Naive thymus-derived CD8-positive, alpha-beta T cell (primary cell): ENCODE results near the gene TCTN1. TPM values are rescaled to one million over a fixed set of nuclear protein-coding genes. Genes with fewer than 3 reads are reported as not detected.

ENCODE experiments used
- ATAC-seq, 2 donors: fragments of 150-1000 bp; cut with Tn5 transposase in 1 of 2; sonication (Bioruptor Pico), chemical (Tn5 transposase) in 1 of 2; 1 replicate in 1 of 2; 2 replicates in 1 of 2; pipeline ENCODE4 v1.10.0; 2021; ENCODE audit warnings: mild to moderate bottlenecking in 2 of 2, moderate library complexity in 2 of 2
- POLR2A ChIA-PET: fragments of 350-600 bp; sonication (Branson Sonifier 250); formaldehyde crosslinking; loops from one replicate; lab custom pipeline; 2021; ENCODE audit warnings: antibody characterized with exemption; lab: Charles Lee
- DNase-seq, 10 donors: peaks; one replicate each; pipeline versions ENCODE4 v3.0.0 to v3.0.0-alpha.2; 2020 to 2022
- H3K27ac Mint-ChIP-seq, 10 donors: one replicate each; pipeline ENCODE4 v1.8.0; 2020 to 2022; ENCODE audit warnings: mild to moderate bottlenecking in 10 of 10, mixed read lengths in 10 of 10, moderate library complexity in 4 of 10, inconsistent platforms in 1 of 10
- H3K27me3 Mint-ChIP-seq, 5 donors: one replicate each; pipeline ENCODE4 v1.8.0; 2021 to 2022; ENCODE audit warnings: mixed read lengths in 5 of 5
- H3K36me3 Mint-ChIP-seq, 3 donors: one replicate each; pipeline ENCODE4 v1.8.0; 2020 to 2022; ENCODE audit warnings: mixed read lengths in 3 of 3, mild to moderate bottlenecking in 2 of 3, inconsistent platforms in 1 of 3
- H3K4me1 Mint-ChIP-seq, 4 donors: one replicate each; pipeline ENCODE4 v1.8.0; 2021 to 2022; ENCODE audit warnings: mixed read lengths in 4 of 4
- H3K4me3 Mint-ChIP-seq, 10 donors: one replicate each; pipeline ENCODE4 v1.8.0; 2020 to 2022; ENCODE audit warnings: mild to moderate bottlenecking in 10 of 10, mixed read lengths in 10 of 10, moderate library complexity in 6 of 10, inconsistent platforms in 1 of 10
- H3K9me3 Mint-ChIP-seq, 9 donors: one replicate each; pipeline ENCODE4 v1.8.0; 2020 to 2022; ENCODE audit warnings: mixed read lengths in 9 of 9, mild to moderate bottlenecking in 3 of 9, inconsistent platforms in 1 of 9, moderate library complexity in 1 of 9
- polyA plus RNA-seq, 3 donors: library from polyadenylated mRNA; unstranded; fragments of 300-500 nt; fragmentation: Illumina TruSeq; gene quantifications; one replicate each; pipeline ENCODE4 v1.2.3, GENCODE V29; 2021
- total RNA-seq, 8 experiments: library from RNA in 2 of 8; stranded (reverse) in 2 of 8; gene quantifications; one replicate each; pipeline ENCODE4 v1.2.3 and lab custom pipeline; 2021 to 2026

TCTN1 gene
- total and polyA plus RNA-seq, 5 experiments from 2014 or later, result 8.7 to 16.4 (median 13.6) TPM

DNA sequence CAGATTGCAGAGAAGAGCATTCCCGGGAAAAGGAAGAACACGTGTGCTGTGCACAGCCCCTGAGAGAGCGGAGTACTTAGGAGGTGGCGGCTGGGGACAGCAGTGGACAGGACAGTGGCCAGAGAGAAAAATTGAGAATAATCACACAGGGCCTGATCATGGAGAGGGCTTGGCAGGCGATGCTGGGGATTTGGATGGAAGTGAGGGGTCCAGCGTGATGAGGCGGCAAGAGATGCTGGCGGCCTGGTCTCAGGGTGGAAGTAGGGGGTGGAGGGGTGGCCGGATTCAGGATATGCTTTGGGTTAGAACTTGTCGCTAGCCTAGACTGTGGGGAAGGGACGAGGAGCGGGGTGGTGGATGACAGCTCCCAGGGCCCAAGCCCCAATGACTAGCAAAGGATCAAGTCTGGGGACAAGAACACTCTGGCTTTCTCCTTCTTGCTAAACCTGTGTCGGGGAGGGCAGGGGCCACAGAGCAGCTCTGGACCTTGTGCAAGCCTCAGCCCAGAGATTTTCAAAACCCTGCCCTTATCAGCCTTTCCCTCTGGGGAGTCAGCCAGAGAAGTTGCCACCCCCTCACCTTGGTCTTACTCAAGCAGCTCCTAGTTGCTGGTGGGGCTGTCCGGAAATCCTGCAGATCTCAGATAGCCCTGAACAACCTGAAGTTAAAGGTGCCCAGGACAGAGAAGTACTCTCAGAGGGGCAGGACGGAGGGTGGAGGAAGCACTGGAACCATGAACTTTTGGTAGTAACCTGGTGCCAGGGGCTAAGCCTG is 73.7 kb downstream of the TCTN1 start:
- POLR2A ChIA-PET, result interaction anchor here (0.9 kb wide), 1 partner anchor 74 kb away, joined by 6 read pairs; the partner anchor contains the start of gene TCTN1
- H3K36me3 Mint-ChIP-seq, result peaks cover 9 to 27% (median 12%) of the 10 kb centered on the region in 3 donors
- H3K27me3 Mint-ChIP-seq, result no peaks in the 10 kb centered on the region
- peaks cover 0 to 1% (median 0%) of the 10 kb centered on the region in 9 donors for H3K9me3 Mint-ChIP-seq
- no peak for ATAC-seq
- peak overlapping the region in 7 of 10 donors; percentile 52 to 88 (median 75) for H3K27ac Mint-ChIP-seq
- H3K4me3 Mint-ChIP-seq, result peak overlapping the region; percentile 65 to 98 (median 87)
- DNase-seq, result no peak
- peaks cover 19 to 68% (median 40%) of the 10 kb centered on the region in 4 donors for H3K4me1 Mint-ChIP-seq

DNA sequence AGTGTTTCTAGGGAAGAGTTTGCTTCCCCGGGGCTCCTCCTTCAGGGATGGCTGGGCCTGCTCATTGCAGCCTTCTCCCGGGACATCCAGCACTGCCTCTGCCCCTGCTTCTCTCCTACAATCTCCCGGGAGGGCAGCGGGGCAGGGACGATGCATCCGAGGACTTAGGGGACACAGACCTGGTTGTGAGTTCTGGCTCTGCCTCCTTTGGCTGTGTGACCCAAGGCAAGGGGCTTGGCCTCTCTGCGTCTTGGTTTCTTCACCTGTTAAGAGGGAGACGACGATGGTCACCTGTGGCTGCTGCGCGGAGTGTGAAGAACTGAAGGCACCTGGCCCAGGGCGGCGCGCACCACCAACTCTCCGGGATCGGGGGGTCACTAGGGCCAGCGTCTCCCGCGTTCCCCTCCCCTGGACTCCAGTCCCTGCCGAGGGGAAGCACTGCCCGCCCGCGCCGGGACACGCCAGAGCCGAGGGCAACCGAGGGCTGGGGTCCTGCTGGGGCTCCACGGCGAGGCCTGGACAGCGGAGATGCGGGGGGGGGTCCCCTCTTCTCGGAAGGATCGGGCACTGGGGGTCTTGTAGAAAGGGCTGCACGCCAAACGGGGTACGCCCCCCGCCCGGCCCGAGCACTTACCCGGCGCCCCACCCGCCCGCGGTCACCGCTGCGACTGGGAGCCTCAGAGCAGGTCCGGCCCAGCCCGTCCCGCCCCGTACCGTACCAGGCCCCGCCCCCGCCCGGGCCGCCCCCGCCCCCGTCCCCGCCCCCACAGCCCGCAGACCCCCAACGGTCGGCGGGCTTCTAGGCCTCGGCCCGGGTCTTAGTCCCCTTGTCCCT is 74.7 kb downstream of the TCTN1 start, which contains the start of gene HVCN1:
HVCN1 (minus strand) TSS at position 670 of the 835 bp plus-strand sequence. CDS start 5,870 bp downstream, outside the sequence.
- ATAC-seq, result peak; percentile 53 to 68

DNA sequence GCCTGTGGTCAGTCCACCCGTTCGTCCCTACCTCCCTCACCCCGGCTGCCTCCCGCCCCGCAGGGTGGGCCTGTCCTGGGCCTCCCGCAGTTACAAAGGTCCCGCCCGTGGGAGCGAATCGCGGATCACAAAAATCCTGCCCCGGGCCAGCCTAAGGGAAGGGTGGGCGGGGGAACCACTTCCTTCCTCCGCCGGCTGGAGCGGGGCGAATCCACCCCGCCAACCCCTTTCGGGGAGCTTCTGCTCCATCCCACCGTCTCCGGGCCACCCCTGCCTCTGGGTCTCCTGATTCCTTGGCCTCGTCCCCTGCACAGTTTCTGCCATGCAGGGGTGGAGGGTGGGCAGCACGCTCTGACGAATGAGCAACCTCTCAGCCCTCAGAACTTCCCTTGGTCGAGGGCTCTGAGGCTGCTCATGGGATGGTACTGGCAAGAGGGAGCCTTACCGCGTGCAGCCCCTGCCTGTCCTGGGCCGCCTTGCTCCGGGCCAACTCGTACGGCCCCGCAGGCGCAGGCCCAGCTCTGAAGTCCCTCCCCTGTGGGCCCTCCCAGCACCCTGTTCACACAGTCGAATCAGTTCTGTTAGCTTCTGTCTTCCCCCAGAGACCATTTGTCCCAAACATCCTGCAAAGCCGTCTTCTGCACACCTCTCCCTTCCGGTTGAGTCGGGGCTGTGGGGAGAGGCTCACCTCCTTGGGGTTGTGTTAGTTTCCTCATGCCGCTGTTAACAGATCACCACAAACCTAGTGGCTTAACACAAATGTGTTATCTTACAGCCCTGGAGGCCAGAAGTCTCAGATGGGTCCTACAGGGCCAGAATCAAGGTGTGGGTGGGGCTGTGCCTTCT is 75.6 kb downstream of the TCTN1 start:
- Mint-ChIP-seq H3K4me1 (peaks cover 19 to 74% (median 40%) of the 10 kb centered on the region in 4 donors), H3K27me3 (no peaks in the 10 kb centered on the region), H3K4me3 (peak overlapping the region; percentile 85 to 98 (median 92)), H3K27ac (peak overlapping the region; percentile 73 to 95 (median 91)), H3K36me3 (peaks cover 9 to 19% (median 10%) of the 10 kb centered on the region in 3 donors), H3K9me3 (peaks cover 0 to 1% (median 0%) of the 10 kb centered on the region in 9 donors)
- ATAC-seq, result peak; percentile 78 to 81
- POLR2A ChIA-PET, result interaction anchor here (0.7 to 2.6 kb wide), 13 partner anchors 11 to 258 kb away, joined by 3 to 24 read pairs (median 4); partner anchors contain the start of genes ARPC3, FAM216A, GPN3 and TCTN1
- peak; percentile 22 to 73 (median 44) for DNase-seq

More for the DNA sequence above, 74.7 kb downstream of the TCTN1 start, which contains the start of gene HVCN1:
- Mint-ChIP-seq H3K27me3 (no peaks in the 10 kb centered on the region), H3K9me3 (peaks cover 0 to 1% (median 0%) of the 10 kb centered on the region in 9 donors), H3K4me1 (peaks cover 19 to 68% (median 40%) of the 10 kb centered on the region in 4 donors), H3K36me3 (peaks cover 9 to 25% (median 12%) of the 10 kb centered on the region in 3 donors), H3K27ac (peak within 1 kb of the TSS; percentile 73 to 95 (median 91)), H3K4me3 (peak within 1 kb of the TSS; percentile 89 to 98 (median 92))
- DNase-seq, result peak in 6 of 10 donors; percentile 11 to 73 (median 37)
- POLR2A ChIA-PET, result interaction anchor here (0.9 to 2.6 kb wide), 8 partner anchors 10 to 257 kb away, joined by 4 to 24 read pairs (median 6); partner anchors contain the start of gene TCTN1

DNA sequence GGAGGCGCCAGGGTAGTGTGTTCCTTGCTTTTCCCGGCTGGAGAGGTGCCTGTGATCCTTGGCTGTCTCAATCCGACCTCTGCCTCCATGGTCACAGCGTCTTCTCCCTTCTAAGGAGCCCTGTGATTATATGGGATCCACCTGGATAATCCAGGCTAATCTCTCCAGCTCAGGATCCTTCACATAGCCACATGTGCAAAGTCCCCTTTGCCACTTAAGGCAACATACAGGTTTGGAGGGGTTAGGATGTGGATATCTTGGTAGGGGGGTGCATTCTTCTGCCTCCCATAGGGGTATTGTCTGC is 76.2 kb downstream of the TCTN1 start:
- H3K9me3 Mint-ChIP-seq, result peaks cover 0 to 1% (median 0%) of the 10 kb centered on the region in 9 donors
- H3K27ac Mint-ChIP-seq, result peak overlapping the region; percentile 73 to 95 (median 88)
- POLR2A ChIA-PET, result interaction anchor here (0.9 to 2.6 kb wide), 9 partner anchors 11 to 240 kb away, joined by 3 to 24 read pairs (median 4); partner anchors contain the start of genes ARPC3 and TCTN1
- ATAC-seq (no peak), DNase-seq (no peak)
- no peaks in the 10 kb centered on the region for H3K27me3 Mint-ChIP-seq
- peaks cover 6 to 14% (median 6%) of the 10 kb centered on the region in 3 donors for H3K36me3 Mint-ChIP-seq
- peak overlapping the region; percentile 85 to 98 (median 92) for H3K4me3 Mint-ChIP-seq
- peaks cover 19 to 75% (median 38%) of the 10 kb centered on the region in 4 donors for H3K4me1 Mint-ChIP-seq

DNA sequence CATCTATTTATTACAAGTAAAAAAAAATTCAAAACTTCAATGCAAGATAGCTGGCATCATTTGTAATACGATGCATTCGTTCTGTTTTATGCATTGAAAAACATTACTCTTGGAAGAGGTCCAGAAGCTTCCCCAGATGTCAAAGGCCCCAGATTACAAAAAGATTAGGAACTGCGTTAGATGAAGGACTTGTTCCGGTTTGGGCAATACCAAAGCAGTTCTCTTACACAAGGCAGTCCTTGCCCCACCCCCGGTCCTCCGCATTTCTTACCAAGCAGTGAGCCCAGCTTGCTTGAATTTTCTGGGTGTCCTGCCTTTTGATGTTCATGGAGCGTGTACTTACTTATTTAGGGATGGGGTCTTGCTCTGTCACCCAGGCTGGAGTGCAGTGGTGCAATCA is 79.8 kb downstream of the TCTN1 start:
- no peak for ATAC-seq
- Mint-ChIP-seq H3K27ac (peak overlapping the region in 5 of 10 donors; percentile 20 to 59 (median 51)), H3K4me1 (peaks cover 16 to 66% (median 23%) of the 10 kb centered on the region in 4 donors), H3K9me3 (no peaks in the 10 kb centered on the region), H3K27me3 (no peaks in the 10 kb centered on the region), H3K4me3 (no peak overlapping the region), H3K36me3 (no peaks in the 10 kb centered on the region)
- no peak for DNase-seq
- POLR2A ChIA-PET, result interaction anchor here (0.6 to 2.0 kb wide), 3 partner anchors 67 to 80 kb away, joined by 3 to 7 read pairs (median 5); partner anchors contain the start of gene TCTN1

DNA sequence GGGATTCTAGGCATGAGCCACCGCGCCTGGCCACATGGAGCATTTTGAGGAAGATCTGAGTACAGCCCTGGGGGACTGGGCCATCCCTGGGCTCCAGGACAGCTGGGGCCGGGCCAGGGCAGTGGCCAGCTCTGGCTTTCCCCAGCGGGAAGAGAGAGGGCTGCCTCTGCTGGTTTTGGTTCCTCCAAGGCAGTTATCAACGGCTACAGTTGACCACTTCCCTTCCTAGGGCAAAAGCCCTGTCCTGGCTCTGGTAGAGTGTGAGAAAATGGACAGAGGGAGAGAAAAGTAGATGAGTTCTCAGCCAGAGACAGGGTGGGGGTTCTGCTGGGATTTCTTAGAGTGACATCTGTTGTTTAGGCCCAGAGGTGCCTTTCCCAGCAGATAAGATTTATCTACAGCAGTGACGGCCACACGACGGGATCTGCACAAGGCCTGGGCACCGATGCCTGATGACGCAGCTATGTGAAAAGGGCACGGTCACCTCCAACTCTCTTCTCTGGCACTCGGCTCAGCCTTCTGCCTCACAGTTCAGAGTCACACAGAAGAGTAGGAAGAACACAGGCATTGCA is 80.5 kb downstream of the TCTN1 start:
- Mint-ChIP-seq H3K4me3 (no peak overlapping the region), H3K27me3 (no peaks in the 10 kb centered on the region), H3K27ac (peak overlapping the region in 6 of 10 donors; percentile 17 to 75 (median 46)), H3K9me3 (no peaks in the 10 kb centered on the region), H3K36me3 (no peaks in the 10 kb centered on the region), H3K4me1 (peaks cover 15 to 65% (median 21%) of the 10 kb centered on the region in 4 donors)
- DNase-seq (no peak), ATAC-seq (no peak)
- POLR2A ChIA-PET, result interaction anchor here (0.7 kb wide), 1 partner anchor 74 kb away, joined by 5 read pairs; no protein-coding TSS in a partner anchor

DNA sequence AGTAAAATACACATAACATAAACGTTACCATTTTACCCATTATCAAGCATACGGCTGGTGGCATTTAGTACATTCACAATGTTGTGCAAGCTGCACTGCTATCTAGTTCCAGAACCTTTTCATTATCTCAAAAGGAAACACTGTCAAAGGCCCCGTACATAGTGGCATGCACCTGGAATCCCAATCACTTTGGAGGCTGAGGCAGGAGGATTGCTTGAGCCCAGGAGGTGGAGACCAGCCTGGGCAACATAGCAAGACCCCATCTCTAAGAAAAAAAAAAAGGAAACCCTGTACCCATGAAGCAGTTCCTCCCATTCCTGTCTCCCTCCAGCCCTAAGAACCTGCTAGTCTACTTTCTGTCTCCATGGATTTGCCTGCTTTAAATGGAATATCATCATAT is 82.4 kb downstream of the TCTN1 start:
- POLR2A ChIA-PET, result interaction anchor here (0.5 kb wide), 1 partner anchor 18 kb away, joined by 3 read pairs; no protein-coding TSS in a partner anchor
- Mint-ChIP-seq H3K36me3 (no peaks in the 10 kb centered on the region), H3K4me1 (peaks cover 7 to 52% (median 11%) of the 10 kb centered on the region in 4 donors), H3K4me3 (no peak overlapping the region), H3K27ac (peak overlapping the region in 1 of 10 donors; percentile 7), H3K27me3 (no peaks in the 10 kb centered on the region), H3K9me3 (no peaks in the 10 kb centered on the region)
- no peak for ATAC-seq
- DNase-seq, result no peak

DNA sequence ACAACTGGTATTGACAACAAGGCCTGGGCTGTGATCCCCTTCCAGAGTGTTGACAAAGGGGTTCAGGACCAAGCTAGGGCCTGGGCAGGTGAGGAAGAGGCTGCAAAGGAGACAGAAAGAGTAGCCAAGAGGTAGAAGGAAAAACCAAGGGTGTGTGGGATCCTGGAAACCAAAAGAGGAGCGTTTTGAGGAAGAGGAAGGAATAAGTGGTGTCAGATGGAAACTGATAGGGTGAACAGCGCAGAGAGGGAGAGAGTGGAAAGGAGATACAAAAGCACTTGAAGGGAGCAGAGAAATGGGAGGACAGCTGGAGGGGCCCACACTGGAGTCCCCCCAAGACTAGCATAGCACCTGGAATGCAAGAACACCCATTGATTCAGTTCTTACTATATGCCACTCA is 83.3 kb downstream of the TCTN1 start:
- POLR2A ChIA-PET, result interaction anchor here (0.9 to 1.3 kb wide), 3 partner anchors 19 to 96 kb away, joined by 3 to 7 read pairs (median 3); no protein-coding TSS in a partner anchor
- Mint-ChIP-seq H3K4me3 (no peak overlapping the region), H3K36me3 (no peaks in the 10 kb centered on the region), H3K27me3 (no peaks in the 10 kb centered on the region), H3K4me1 (peaks cover 7 to 42% (median 12%) of the 10 kb centered on the region in 4 donors), H3K27ac (peak overlapping the region in 7 of 10 donors; percentile 4 to 81 (median 37)), H3K9me3 (no peaks in the 10 kb centered on the region)
- DNase-seq (no peak), ATAC-seq (no peak)

DNA sequence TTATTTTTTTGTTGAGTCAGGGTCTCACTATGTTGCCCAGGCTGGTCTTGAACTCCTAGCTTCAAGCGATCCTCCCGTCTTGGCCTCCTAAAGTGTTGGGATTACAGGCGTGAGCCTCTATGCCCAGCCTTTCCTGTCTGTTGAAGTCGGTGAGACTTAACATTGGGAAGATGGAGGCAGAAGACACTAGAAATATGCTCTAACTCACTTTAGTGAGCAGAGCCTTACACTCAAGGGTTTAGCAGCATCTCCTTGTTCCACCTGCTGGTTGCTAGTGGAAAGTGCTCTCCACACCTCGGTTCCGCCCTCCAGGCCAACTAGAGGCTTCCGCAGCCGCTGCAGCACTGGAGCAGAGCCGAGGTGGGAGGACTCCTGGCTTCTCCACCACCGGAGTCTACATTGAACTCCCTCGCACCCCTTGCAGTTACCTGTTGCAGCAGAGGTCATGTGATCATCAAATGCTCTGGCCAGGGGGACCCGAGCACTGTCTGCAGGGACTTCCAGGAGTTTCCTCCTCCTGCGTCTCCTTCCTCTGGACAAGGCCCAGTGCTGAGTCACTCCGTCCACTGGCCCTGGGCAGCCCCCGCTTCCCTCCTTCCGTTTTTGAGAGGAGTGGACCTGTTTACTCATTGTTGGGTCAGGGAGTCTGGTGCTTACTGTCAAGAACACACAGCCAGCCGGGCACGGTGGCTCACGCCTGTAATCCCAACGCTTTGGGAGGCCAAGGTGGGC is 84.4 kb downstream of the TCTN1 start:
- H3K4me1 Mint-ChIP-seq, result peaks cover 7 to 39% (median 12%) of the 10 kb centered on the region in 4 donors
- POLR2A ChIA-PET, result interaction anchor here (0.7 to 1.3 kb wide), 4 partner anchors 20 to 98 kb away, joined by 3 to 7 read pairs (median 3); partner anchors contain the start of gene TCTN1
- H3K27me3 Mint-ChIP-seq, result no peaks in the 10 kb centered on the region
- H3K4me3 Mint-ChIP-seq, result peak overlapping the region in 5 of 10 donors; percentile 20 to 55 (median 39)
- peak overlapping the region in 8 of 10 donors; percentile 56 to 92 (median 76) for H3K27ac Mint-ChIP-seq
- no peaks in the 10 kb centered on the region for H3K36me3 Mint-ChIP-seq
- ATAC-seq (peak; percentile 100), DNase-seq (peak; percentile 60 to 88 (median 77))
- no peaks in the 10 kb centered on the region for H3K9me3 Mint-ChIP-seq
